ENCODE data around the gene DNAAF1.
"Not testable (repeated sequence)": the region's sequence is repeated elsewhere in the genome, so short reads cannot be mapped to it uniquely, and the experiment has no call there.

DNAAF1 gene

GRCh38 chr16:84144859-84145639 lies at the start of gene DNAAF1, which contains the start of gene HSDL1:
Gene DNAAF1 (plus strand): TSS chr16:84145308. CDS start chr16:84145441, 133 bp downstream.
Gene HSDL1 (minus strand): TSS chr16:84145177. CDS start chr16:84131321, 13,856 bp downstream.
- peak; percentile 91 for DNase-seq

GRCh38 chr16:84095466-84095865 lies 49.6 kb upstream of the DNAAF1 start:
- DNase-seq, result no peak

GRCh38 chr16:84096447-84097005 lies 48.6 kb upstream of the DNAAF1 start:
- no peak for DNase-seq

GRCh38 chr16:84098939-84099338 lies 46.2 kb upstream of the DNAAF1 start:
- DNase-seq, result no peak

GRCh38 chr16:84103678-84104077 lies 41.4 kb upstream of the DNAAF1 start:
- DNase-seq, result no peak

GRCh38 chr16:84104231-84104630 lies 40.9 kb upstream of the DNAAF1 start:
- no peak for DNase-seq

- no peak for DNase-seq
These were observed 39.8 kb upstream of the DNAAF1 start for GRCh38 chr16:84105301-84105815.

GRCh38 chr16:84105948-84106740 lies 39.0 kb upstream of the DNAAF1 start:
- no peak for DNase-seq

GRCh38 chr16:84107921-84108320 lies 37.2 kb upstream of the DNAAF1 start:
- no peak for DNase-seq

- DNase-seq, result no peak
These were observed 35.3 kb upstream of the DNAAF1 start for GRCh38 chr16:84109598-84110335.

GRCh38 chr16:84110527-84110926 lies 34.6 kb upstream of the DNAAF1 start:
- no peak for DNase-seq

- no peak for DNase-seq
These were observed 33.6 kb upstream of the DNAAF1 start for GRCh38 chr16:84111525-84111924.

GRCh38 chr16:84111949-84112348 lies 33.2 kb upstream of the DNAAF1 start:
- DNase-seq, result not testable (repeated sequence)

GRCh38 chr16:84115919-84116719 lies 29.0 kb upstream of the DNAAF1 start:
- DNase-seq, result no peak

- peak; percentile 96 for DNase-seq
These were observed 28.2 kb upstream of the DNAAF1 start, which contains the start of gene MBTPS1 for GRCh38 chr16:84116720-84117493. Gene MBTPS1 (minus strand): TSS chr16:84116942. CDS start chr16:84101783, 15,159 bp downstream.

- no peak for DNase-seq
These were observed 27.6 kb upstream of the DNAAF1 start for GRCh38 chr16:84117494-84117843.

- DNase-seq, result not testable (repeated sequence)
These were observed 26.8 kb upstream of the DNAAF1 start for GRCh38 chr16:84118315-84118714.

GRCh38 chr16:84119368-84119767 lies 25.7 kb upstream of the DNAAF1 start:
- DNase-seq, result no peak

- no peak for DNase-seq
These were observed 25.1 kb upstream of the DNAAF1 start for GRCh38 chr16:84120023-84120422.

- no peak for DNase-seq
These were observed 24.1 kb upstream of the DNAAF1 start for GRCh38 chr16:84121007-84121406.
